B cell (primary cell): ENCODE measurements around the gene ELMOD3. TPM values are rescaled to one million over a fixed set of nuclear protein-coding genes. Genes with fewer than 3 reads are reported as not detected.

Source experiments
- ATAC-seq: fragments of 200-7000 bp; cut with Tn5 transposase; one replicate; pipeline ENCODE4 v1.10.0; 2021; ENCODE audit warnings: low read depth, mild to moderate bottlenecking, moderate number of reproducible peaks, moderate library complexity
- CTCF ChIA-PET: fragments of 350-600 bp; sonication (Branson Sonifier 250); formaldehyde crosslinking; loops from one replicate; lab custom pipeline; 2021; ENCODE audit warnings: antibody characterized with exemption, inconsistent platforms; lab: Charles Lee
- POLR2A ChIA-PET: fragments of 350-600 bp; sonication (Branson Sonifier 250); formaldehyde crosslinking; loops from one replicate; lab custom pipeline; 2021; ENCODE audit warnings: antibody characterized with exemption; lab: Charles Lee
- DNase-seq: peaks from one replicate; pipeline ENCODE4 v3.0.0; 2013
- H2AFZ ChIP-seq: 2 replicates; pipeline ENCODE4 v1.6.1; 2012; ENCODE audit warnings: mild to moderate bottlenecking, low read depth, low read length; ENCODE audit not compliant: insufficient read depth, poor library complexity, severe bottlenecking
- H3K27ac ChIP-seq, 2 donors: 1 replicate in 1 of 2; 2 replicates in 1 of 2; pipeline ENCODE4 v1.5.1; 2012 to 2013; ENCODE audit warnings: low read length in 2 of 2, mild to moderate bottlenecking in 2 of 2, moderate library complexity in 1 of 2
- H3K27me3 ChIP-seq, 4 experiments: fragments of 200-600 bp in 1 of 4; sonication (generic) in 1 of 4; replicated peaks in 1 of 4; 1 replicate in 2 of 4; 2 replicates in 2 of 4; pipeline versions ENCODE4 v1.6.1 to v1.7.0; 2013 to 2016; ENCODE audit warnings: low read length in 3 of 4, mild to moderate bottlenecking in 2 of 4, mixed read lengths in 1 of 4, moderate library complexity in 1 of 4; ENCODE audit not compliant: insufficient read depth in 4 of 4, control insufficient read depth in 3 of 4; ENCODE audit errors: control extremely low read depth in 1 of 4
- H3K36me3 ChIP-seq, 2 experiments: replicated peaks in 1 of 2; 1 replicate in 1 of 2; 2 replicates in 1 of 2; pipeline versions ENCODE4 v1.6.1 to v1.7.1; 2013; ENCODE audit warnings: low read length in 1 of 2; ENCODE audit not compliant: insufficient read depth in 2 of 2, control insufficient read depth in 1 of 2; ENCODE audit errors: control extremely low read depth in 1 of 2, extremely low read depth in 1 of 2
- H3K4me1 ChIP-seq, 2 donors: fragments of 200-600 bp in 1 of 2; sonication (generic) in 1 of 2; 1 replicate in 1 of 2; 2 replicates in 1 of 2; pipeline versions ENCODE4 v1.5.1 to v1.6.1; 2013 to 2017; ENCODE audit warnings: low read length in 2 of 2; ENCODE audit not compliant: control insufficient read depth in 2 of 2, insufficient read depth in 2 of 2
- H3K4me2 ChIP-seq: replicated peaks from 2 replicates; pipeline ENCODE3; 2012; ENCODE audit warnings: mild to moderate bottlenecking, low read depth, low read length; ENCODE audit not compliant: poor library complexity, severe bottlenecking
- H3K4me3 ChIP-seq, 5 experiments: fragments of 200-600 bp in 1 of 5; sonication (generic) in 1 of 5; 1 replicate in 3 of 5; 2 replicates in 2 of 5; pipeline versions ENCODE4 v1.5.1 to v1.7.0; 2011 to 2016; ENCODE audit warnings: low read length in 4 of 5, mild to moderate bottlenecking in 4 of 5, low read depth in 2 of 5, control low read depth in 1 of 5, moderate library complexity in 1 of 5; ENCODE audit not compliant: insufficient read depth in 1 of 5; ENCODE audit errors: control extremely low read depth in 1 of 5, extremely low read depth in 1 of 5
- H3K79me2 ChIP-seq: fragments of 200-600 bp; sonication (generic); one replicate; pipeline ENCODE4 v1.6.0; 2016; ENCODE audit warnings: low read length; ENCODE audit not compliant: control insufficient read depth, insufficient read depth
- H3K9ac ChIP-seq: fragments of 200-600 bp; sonication (generic); 2 replicates; pipeline ENCODE4 v1.6.1; 2017; ENCODE audit warnings: mild to moderate bottlenecking, low read length, moderate library complexity
- H3K9me3 ChIP-seq, 3 donors: one replicate each; pipeline versions ENCODE4 v1.6.1 to v1.7.1; 2013; ENCODE audit warnings: low read length in 2 of 3; ENCODE audit not compliant: control insufficient read depth in 2 of 3, insufficient read depth in 1 of 3; ENCODE audit errors: control extremely low read depth in 1 of 3
- H4K20me1 ChIP-seq: 2 replicates; pipeline ENCODE4 v1.6.0; 2012; ENCODE audit warnings: mild to moderate bottlenecking, low read length; ENCODE audit not compliant: insufficient read depth, control insufficient read depth, poor library complexity, severe bottlenecking
- H3K27ac Mint-ChIP-seq: one replicate; pipeline ENCODE4 v1.8.0; 2021; ENCODE audit warnings: mixed read lengths
- H3K27me3 Mint-ChIP-seq: one replicate; pipeline ENCODE4 v1.8.0; 2021; ENCODE audit warnings: mixed read lengths
- H3K4me1 Mint-ChIP-seq: one replicate; pipeline ENCODE4 v1.8.0; 2021; ENCODE audit warnings: mixed read lengths
- H3K4me3 Mint-ChIP-seq: one replicate; pipeline ENCODE4 v1.8.0; 2021; ENCODE audit warnings: mixed read lengths
- H3K9me3 Mint-ChIP-seq: one replicate; pipeline ENCODE4 v1.8.0; 2022; ENCODE audit warnings: mixed read lengths; ENCODE audit not compliant: insufficient read depth
- EZH2 ChIP-seq: IDR thresholded peaks from 2 replicates; pipeline ENCODE4 v1.6.1; 2012; ENCODE audit warnings: borderline replicate concordance, low read depth, mild to moderate bottlenecking, moderate library complexity, low read length; ENCODE audit not compliant: insufficient read depth, poor library complexity, severe bottlenecking
- WGBS: methylation state at CpG from one replicate; pipeline ENCODE4 v1.1.5; 2013; ENCODE audit warnings: missing lambda C conversion rate; ENCODE audit not compliant: insufficient coverage; 5-methylcytosine and 5-hydroxymethylcytosine counted together
- intact Hi-C: fragments of 100-400 bp; cut with micrococcal nuclease; formaldehyde crosslinking; loops from one replicate; pipeline ENCODE4 v1.10.0; 2022
- polyA plus RNA-seq: library from polyadenylated mRNA; depleted of rRNA; stranded (reverse); fragments of >200 nt; gene quantifications from 2 replicates; pipeline ENCODE4 v1.2.3, GENCODE V29; 2012
- total RNA-seq, 2 donors: library from RNA; stranded (reverse); fragments of 120-200 nt in 1 of 2; gene quantifications; 1 replicate in 1 of 2; 2 replicates in 1 of 2; pipeline versions ENCODE4 v1.2.3 to v1.2.4, GENCODE V29; 2013 to 2022
- TF ChIP-seq, protein P1 (sequence below): fragments of 200-600 bp; IDR thresholded peaks from one replicate; pipeline ENCODE4 v1.8.0; 2022; ENCODE audit warnings: antibody characterized with exemption, mild to moderate bottlenecking

Gene ELMOD3
- total and polyA plus RNA-seq, 2 donors (not counting 1 experiment from before 2014, with no cell fraction given), result 34.3 to 57.6 TPM

DNA sequence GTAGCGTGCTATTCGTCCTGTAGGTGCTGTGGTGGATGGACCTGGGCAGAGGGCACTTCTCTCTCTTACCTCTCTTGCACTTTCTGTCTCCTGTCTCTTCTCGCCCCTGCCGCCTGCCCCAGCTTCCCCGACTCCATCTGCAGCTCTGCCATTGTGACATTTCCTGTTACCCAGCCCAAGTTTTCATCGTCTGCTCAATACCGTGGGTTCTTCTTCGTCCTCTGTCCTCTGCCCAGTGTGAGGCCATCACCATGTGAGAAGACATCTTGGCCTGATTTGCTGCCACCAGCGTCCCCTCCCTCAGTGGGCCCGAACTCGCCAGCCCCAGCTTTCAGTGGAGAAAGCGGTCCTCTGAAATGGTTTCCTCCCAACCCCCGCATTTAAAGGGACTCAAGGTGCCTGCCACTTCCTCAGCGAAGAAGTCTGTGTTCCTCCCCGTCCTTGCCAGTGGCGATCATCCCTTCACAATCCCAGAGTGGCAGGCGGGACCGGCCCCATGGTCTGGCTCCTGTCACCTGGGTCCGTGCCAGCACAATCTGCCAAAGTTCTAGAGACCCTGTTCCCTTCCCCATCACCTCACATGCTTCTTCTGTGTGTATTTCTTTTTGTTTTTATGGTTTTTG lies 44.8 kb upstream of the ELMOD3 start:
- ChIA-PET POLR2A (interaction anchor here (0.8 to 1.5 kb wide), 3 partner anchors 10 to 83 kb away, joined by 3 to 4 read pairs (median 3); partner anchors contain the start of gene TGOLN2), CTCF (interaction anchor here (1.0 to 1.8 kb wide), 4 partner anchors 9 to 15 kb away, joined by 4 to 17 read pairs (median 8); no protein-coding TSS in a partner anchor)
- no peaks in the 10 kb centered on the region for H3K9me3 Mint-ChIP-seq
- 55% methylated on average over 14 of the region's 19 CpGs for WGBS
- peaks cover 4% of the 10 kb centered on the region for H3K27me3 Mint-ChIP-seq
- peak overlapping the region; percentile 37 for H3K27ac Mint-ChIP-seq
- H3K27me3 ChIP-seq, result no peaks in the 10 kb centered on the region
- peak overlapping the region in 3 of 5 experiments; percentile 15 to 30 (median 29) for H3K4me3 ChIP-seq
- intact Hi-C loops, result no loop called here
- no peaks in the 10 kb centered on the region for H4K20me1 ChIP-seq
- no peaks in the 10 kb centered on the region for H3K9me3 ChIP-seq
- peak overlapping the region; percentile 66 for H2AFZ ChIP-seq
- peak overlapping the region in 1 of 2 donors; percentile 63 for H3K27ac ChIP-seq
- peak overlapping the region; percentile 45 for H3K9ac ChIP-seq
- peaks cover 31% of the 10 kb centered on the region for H3K4me1 Mint-ChIP-seq
- TF ChIP-seq, protein P1, sequence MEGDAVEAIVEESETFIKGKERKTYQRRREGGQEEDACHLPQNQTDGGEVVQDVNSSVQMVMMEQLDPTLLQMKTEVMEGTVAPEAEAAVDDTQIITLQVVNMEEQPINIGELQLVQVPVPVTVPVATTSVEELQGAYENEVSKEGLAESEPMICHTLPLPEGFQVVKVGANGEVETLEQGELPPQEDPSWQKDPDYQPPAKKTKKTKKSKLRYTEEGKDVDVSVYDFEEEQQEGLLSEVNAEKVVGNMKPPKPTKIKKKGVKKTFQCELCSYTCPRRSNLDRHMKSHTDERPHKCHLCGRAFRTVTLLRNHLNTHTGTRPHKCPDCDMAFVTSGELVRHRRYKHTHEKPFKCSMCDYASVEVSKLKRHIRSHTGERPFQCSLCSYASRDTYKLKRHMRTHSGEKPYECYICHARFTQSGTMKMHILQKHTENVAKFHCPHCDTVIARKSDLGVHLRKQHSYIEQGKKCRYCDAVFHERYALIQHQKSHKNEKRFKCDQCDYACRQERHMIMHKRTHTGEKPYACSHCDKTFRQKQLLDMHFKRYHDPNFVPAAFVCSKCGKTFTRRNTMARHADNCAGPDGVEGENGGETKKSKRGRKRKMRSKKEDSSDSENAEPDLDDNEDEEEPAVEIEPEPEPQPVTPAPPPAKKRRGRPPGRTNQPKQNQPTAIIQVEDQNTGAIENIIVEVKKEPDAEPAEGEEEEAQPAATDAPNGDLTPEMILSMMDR, result no peak
- TF ChIP-seq EZH2, result no peak
- ATAC-seq (peak; percentile 41), DNase-seq (no peak)
- peaks cover 21 to 25% of the 10 kb centered on the region in 2 donors for H3K4me1 ChIP-seq
- peak overlapping the region; percentile 64 for H3K4me2 ChIP-seq
- no peaks in the 10 kb centered on the region for H3K79me2 ChIP-seq
- H3K36me3 ChIP-seq, result peaks cover 0 to 12% of the 10 kb centered on the region in 2 experiments
- peak overlapping the region; percentile 64 for H3K4me3 Mint-ChIP-seq

DNA sequence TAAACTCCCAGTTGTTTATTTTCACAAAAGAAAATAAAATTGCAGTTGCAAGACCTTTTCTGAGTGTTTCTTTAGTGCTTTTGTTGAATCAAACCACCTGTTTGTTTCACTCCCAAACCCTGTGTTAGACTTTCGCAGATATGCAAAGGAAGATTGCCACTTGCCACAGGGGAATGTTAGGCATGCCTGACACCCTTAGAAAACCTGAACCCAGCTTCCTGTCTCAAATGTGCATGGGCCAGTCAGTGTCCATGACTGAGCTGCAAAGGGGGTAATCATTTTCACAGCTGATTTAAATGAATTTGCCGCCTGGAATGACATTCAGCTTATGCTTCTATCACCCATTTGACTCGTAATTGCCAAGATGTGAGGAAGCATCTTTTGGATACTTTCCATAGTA lies 44.2 kb upstream of the ELMOD3 start:
- Histone ChIP-seq H3K4me1 (peaks cover 21 to 25% of the 10 kb centered on the region in 2 donors), H3K27ac (peak overlapping the region in 1 of 2 donors; percentile 63), H2AFZ (no peak overlapping the region), H4K20me1 (no peaks in the 10 kb centered on the region), H3K4me2 (peak overlapping the region; percentile 64), H3K4me3 (no peak overlapping the region), H3K79me2 (no peaks in the 10 kb centered on the region), H3K9me3 (no peaks in the 10 kb centered on the region), H3K27me3 (no peaks in the 10 kb centered on the region), H3K9ac (no peak overlapping the region), H3K36me3 (peaks cover 0 to 17% of the 10 kb centered on the region in 2 experiments)
- peak overlapping the region; percentile 64 for H3K4me3 Mint-ChIP-seq
- peaks cover 31% of the 10 kb centered on the region for H3K4me1 Mint-ChIP-seq
- peak overlapping the region; percentile 37 for H3K27ac Mint-ChIP-seq
- H3K9me3 Mint-ChIP-seq, result no peaks in the 10 kb centered on the region
- peaks cover 2% of the 10 kb centered on the region for H3K27me3 Mint-ChIP-seq
- ChIA-PET CTCF (interaction anchor here (1.1 to 1.5 kb wide), 2 partner anchors 10 to 12 kb away, joined by 6 to 17 read pairs; no protein-coding TSS in a partner anchor), POLR2A (interaction anchor here (1.0 to 1.5 kb wide), 2 partner anchors 10 to 14 kb away, joined by 3 to 4 read pairs; no protein-coding TSS in a partner anchor)
- 57% methylated on average over 2 of the region's 3 CpGs for WGBS
- DNase-seq (no peak), ATAC-seq (no peak)
- intact Hi-C loops, result no loop called here
- TF ChIP-seq EZH2, result no peak
- TF ChIP-seq, protein P1, result no peak
